OCI-LY1 (cell line): ENCODE data around the gene ACCSL.

ENCODE experiments used
- EZH2 ChIP-seq: fragments of 200-600 bp; sonication (generic), shearing (Covaris generic); IDR thresholded peaks from 2 replicates; pipeline ENCODE4 v1.8.0; 2017; ENCODE audit warnings: borderline replicate concordance, mixed run types, mild to moderate bottlenecking, antibody characterized with exemption, low read length, moderate library complexity, mixed read lengths
- TF ChIP-seq, protein P1 (sequence below): fragments of 200-600 bp; sonication (generic), shearing (Covaris generic); IDR thresholded peaks from 2 replicates; pipeline ENCODE4 v1.5.1; 2017; ENCODE audit warnings: mild to moderate bottlenecking, antibody characterized with exemption, low read length, moderate library complexity, mixed read lengths

DNA sequence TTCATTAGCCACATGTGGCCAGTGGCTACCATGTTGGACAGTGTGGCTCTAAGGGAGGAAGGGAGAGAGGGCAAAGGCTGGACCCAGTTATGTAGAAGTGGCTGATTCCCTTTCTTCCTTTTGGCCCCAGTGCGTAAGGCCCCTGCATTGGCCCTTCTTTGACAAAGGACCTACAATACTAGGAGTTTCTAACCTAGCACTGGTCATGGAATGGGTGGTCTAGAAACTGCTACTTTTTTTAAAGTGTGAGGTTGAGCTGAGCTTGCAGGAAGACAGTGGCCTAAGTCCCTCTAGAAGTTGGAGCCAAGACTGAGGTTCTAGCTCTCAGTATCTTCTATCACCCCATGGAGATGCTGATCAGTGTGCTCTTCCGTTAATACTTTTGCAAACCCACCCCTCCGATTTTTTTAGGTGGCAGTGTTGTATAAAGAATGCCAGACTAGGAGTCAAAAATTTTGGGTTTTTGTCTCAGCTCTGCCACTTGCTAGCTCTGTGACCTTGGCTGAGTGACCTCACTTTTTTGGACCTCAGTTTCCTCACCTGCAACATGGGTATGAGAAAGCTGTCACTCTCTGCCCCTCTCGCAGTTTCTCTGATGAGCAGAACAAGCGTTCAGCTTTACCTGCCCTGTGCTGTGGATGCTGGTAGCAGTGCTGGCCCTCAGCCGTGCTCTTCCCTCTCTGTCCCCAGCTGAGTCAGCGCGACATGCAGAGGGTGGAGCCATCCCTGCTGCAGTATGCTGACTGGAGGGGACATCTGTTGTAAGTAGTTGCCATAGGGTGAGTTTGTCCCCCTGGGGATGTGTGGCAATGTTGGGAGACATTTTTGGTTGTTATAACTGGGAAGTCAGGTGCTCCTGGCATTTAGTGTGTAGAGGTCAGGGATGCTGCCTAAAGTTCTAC is 25.2 kb downstream of the ACCSL start:
- TF ChIP-seq, protein P1, sequence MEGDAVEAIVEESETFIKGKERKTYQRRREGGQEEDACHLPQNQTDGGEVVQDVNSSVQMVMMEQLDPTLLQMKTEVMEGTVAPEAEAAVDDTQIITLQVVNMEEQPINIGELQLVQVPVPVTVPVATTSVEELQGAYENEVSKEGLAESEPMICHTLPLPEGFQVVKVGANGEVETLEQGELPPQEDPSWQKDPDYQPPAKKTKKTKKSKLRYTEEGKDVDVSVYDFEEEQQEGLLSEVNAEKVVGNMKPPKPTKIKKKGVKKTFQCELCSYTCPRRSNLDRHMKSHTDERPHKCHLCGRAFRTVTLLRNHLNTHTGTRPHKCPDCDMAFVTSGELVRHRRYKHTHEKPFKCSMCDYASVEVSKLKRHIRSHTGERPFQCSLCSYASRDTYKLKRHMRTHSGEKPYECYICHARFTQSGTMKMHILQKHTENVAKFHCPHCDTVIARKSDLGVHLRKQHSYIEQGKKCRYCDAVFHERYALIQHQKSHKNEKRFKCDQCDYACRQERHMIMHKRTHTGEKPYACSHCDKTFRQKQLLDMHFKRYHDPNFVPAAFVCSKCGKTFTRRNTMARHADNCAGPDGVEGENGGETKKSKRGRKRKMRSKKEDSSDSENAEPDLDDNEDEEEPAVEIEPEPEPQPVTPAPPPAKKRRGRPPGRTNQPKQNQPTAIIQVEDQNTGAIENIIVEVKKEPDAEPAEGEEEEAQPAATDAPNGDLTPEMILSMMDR = no peak
- TF ChIP-seq EZH2 = no peak
